Bronchial epithelial cell (primary cell): ENCODE results near the gene TPRG1. TPM values are rescaled to one million over a fixed set of nuclear protein-coding genes. Genes with fewer than 3 reads are reported as not detected.
"Not testable (repeated sequence)": the region's sequence is repeated elsewhere in the genome, so short reads cannot be mapped to it uniquely, and the experiment has no call there.

ENCODE experiments used
- DNase-seq: peaks from one replicate; pipeline ENCODE4 v3.0.0-alpha.2; 2010; ENCODE audit warnings: low read depth
- FAIRE-seq: peaks from 2 replicates; lab custom pipeline; 2011; peaks lifted over from hg19 to GRCh38; lab: Jason Lieb, UNC
- H3K27me3 ChIP-seq: 2 replicates; pipeline ENCODE4 v1.5.1; 2011; ENCODE audit warnings: low read length; ENCODE audit not compliant: control insufficient read depth, insufficient read depth
- H3K36me3 ChIP-seq: 2 replicates; pipeline ENCODE4 v1.5.1; 2011; ENCODE audit warnings: low read length; ENCODE audit not compliant: control insufficient read depth, insufficient read depth
- H3K4me3 ChIP-seq: 2 replicates; pipeline ENCODE4 v1.5.1; 2011; ENCODE audit warnings: mild to moderate bottlenecking, low read depth, low read length, control low read depth
- CTCF ChIP-seq: IDR thresholded peaks from 2 replicates; pipeline ENCODE4 v1.5.1; 2011; ENCODE audit warnings: mild to moderate bottlenecking, moderate library complexity, low read length, control low read depth, inconsistent platforms; ENCODE audit not compliant: insufficient read depth, severe bottlenecking
- total RNA-seq: library from RNA; depleted of rRNA; stranded (reverse); fragments of >200 nt; gene quantifications from 2 replicates; pipeline ENCODE4 v1.2.1, GENCODE V29; 2014

TPRG1 gene
- total RNA-seq, 1 donor from 2014 or later = 1.6 TPM

- Histone ChIP-seq H3K36me3 (no peaks in the 10 kb centered on the region), H3K27me3 (no peaks in the 10 kb centered on the region), H3K4me3 (no peak overlapping the region)
- TF ChIP-seq CTCF = no peak
- FAIRE-seq (no peak), DNase-seq (no peak)
Measured at GRCh38 chr3:189325454-189325853, 153.7 kb downstream of the TPRG1 start.

GRCh38 chr3:189329630-189330029 is 157.9 kb downstream of the TPRG1 start:
- not testable (repeated sequence) for DNase-seq, H3K27me3 ChIP-seq, H3K36me3 ChIP-seq, FAIRE-seq, H3K4me3 ChIP-seq

- TF ChIP-seq CTCF = no peak
- Histone ChIP-seq H3K36me3 (no peaks in the 10 kb centered on the region), H3K4me3 (no peak overlapping the region), H3K27me3 (no peaks in the 10 kb centered on the region)
- no peak for DNase-seq
- no peak for FAIRE-seq
Measured at GRCh38 chr3:189330066-189330465, 158.3 kb downstream of the TPRG1 start.

GRCh38 chr3:189331002-189331418 is 159.2 kb downstream of the TPRG1 start:
- Histone ChIP-seq H3K36me3 (no peaks in the 10 kb centered on the region), H3K4me3 (no peak overlapping the region), H3K27me3 (no peaks in the 10 kb centered on the region)
- DNase-seq = no peak
- no peak for TF ChIP-seq CTCF
- no peak for FAIRE-seq

- H3K36me3 ChIP-seq = no peaks in the 10 kb centered on the region
- FAIRE-seq (no peak), DNase-seq (peak; percentile 90)
- H3K27me3 ChIP-seq = no peaks in the 10 kb centered on the region
- H3K4me3 ChIP-seq = no peak overlapping the region
- TF ChIP-seq CTCF = no peak
Measured at GRCh38 chr3:189334064-189334920, 162.5 kb downstream of the TPRG1 start.

GRCh38 chr3:189337673-189338091 is 165.9 kb downstream of the TPRG1 start:
- DNase-seq = no peak
- FAIRE-seq = no peak
- Histone ChIP-seq H3K27me3 (no peaks in the 10 kb centered on the region), H3K36me3 (no peaks in the 10 kb centered on the region), H3K4me3 (no peak overlapping the region)
- no peak for TF ChIP-seq CTCF
